Endometrium (tissue), 2 donors: ENCODE data around the gene PTPN2.
"Not testable (repeated sequence)": the region's sequence is repeated elsewhere in the genome, so short reads cannot be mapped to it uniquely, and the experiment has no call there.

Experiments used
- FAIRE-seq: peaks from 2 replicates; lab custom pipeline; 2012; peaks lifted over from hg19 to GRCh38; lab: Jason Lieb, UNC
- donor health status: control.
- donor health status: control.

Gene PTPN2

GRCh38 chr18:12891561-12891960 is 7.5 kb upstream of the PTPN2 start:
- no peak for FAIRE-seq

- FAIRE-seq: no peak
Measured at GRCh38 chr18:12890964-12891363, 6.9 kb upstream of the PTPN2 start.

- no peak for FAIRE-seq
Measured at GRCh38 chr18:12886498-12887126, 2.6 kb upstream of the PTPN2 start.

- no peak for FAIRE-seq
Measured at GRCh38 chr18:12885500-12885899, 1.5 kb upstream of the PTPN2 start.

- no peak for FAIRE-seq
Measured at GRCh38 chr18:12884406-12885323, 628 bp upstream of the PTPN2 start.

GRCh38 chr18:12883372-12883683 is 709 bp downstream of the PTPN2 start:
- no peak for FAIRE-seq

- FAIRE-seq: no peak
Measured at GRCh38 chr18:12882453-12883371, 1.3 kb downstream of the PTPN2 start.

- FAIRE-seq: no peak
Measured at GRCh38 chr18:12880541-12880910, 3.5 kb downstream of the PTPN2 start.

- no peak for FAIRE-seq
Measured at GRCh38 chr18:12879840-12880540, 4.0 kb downstream of the PTPN2 start.

- not testable (repeated sequence) for FAIRE-seq
Measured at GRCh38 chr18:12874992-12875391, 9.0 kb downstream of the PTPN2 start.

GRCh38 chr18:12873961-12874567 is 10.0 kb downstream of the PTPN2 start:
- not testable (repeated sequence) for FAIRE-seq

- FAIRE-seq: no peak
Measured at GRCh38 chr18:12872408-12872807, 11.6 kb downstream of the PTPN2 start.

- FAIRE-seq: no peak
Measured at GRCh38 chr18:12868576-12868975, 15.5 kb downstream of the PTPN2 start.

GRCh38 chr18:12867441-12868123 is 16.5 kb downstream of the PTPN2 start:
- no peak for FAIRE-seq

- FAIRE-seq: no peak
Measured at GRCh38 chr18:12863687-12864216, 20.3 kb downstream of the PTPN2 start.

- FAIRE-seq: no peak
Measured at GRCh38 chr18:12862874-12863482, 21.1 kb downstream of the PTPN2 start.

- no peak for FAIRE-seq
Measured at GRCh38 chr18:12862467-12862866, 21.6 kb downstream of the PTPN2 start.

GRCh38 chr18:12861637-12862036 is 22.4 kb downstream of the PTPN2 start:
- FAIRE-seq: no peak

- no peak for FAIRE-seq
Measured at GRCh38 chr18:12860530-12860929, 23.5 kb downstream of the PTPN2 start.

GRCh38 chr18:12858991-12859390 is 25.0 kb downstream of the PTPN2 start:
- FAIRE-seq: no peak
